G401 (cell line): ENCODE measurements around the gene SLC16A8. TPM values are rescaled to one million over a fixed set of nuclear protein-coding genes. Genes with fewer than 3 reads are reported as not detected.
A peak's percentile ranks its signal among the peaks of the same experiment; 100 is the strongest.

Source experiments
- DNase-seq: peaks from one replicate; pipeline ENCODE4 v3.0.0-alpha.2; 2015; ENCODE audit warnings: low spot score
- in situ Hi-C: cut with HindIII; loops from 2 replicates; pipeline ENCODE4 v1.10.0; 2016; ENCODE audit warnings: low sequenced_read_pairs, mixed read lengths
- total RNA-seq: library from RNA; depleted of rRNA; stranded (reverse); fragments of >200 nt; shearing (Covaris generic); gene quantifications from 2 replicates; pipeline ENCODE4 v1.2.3, GENCODE V29; 2014

Gene SLC16A8
- total RNA-seq, 1 experiment from 2014 or later = not detected

DNA sequence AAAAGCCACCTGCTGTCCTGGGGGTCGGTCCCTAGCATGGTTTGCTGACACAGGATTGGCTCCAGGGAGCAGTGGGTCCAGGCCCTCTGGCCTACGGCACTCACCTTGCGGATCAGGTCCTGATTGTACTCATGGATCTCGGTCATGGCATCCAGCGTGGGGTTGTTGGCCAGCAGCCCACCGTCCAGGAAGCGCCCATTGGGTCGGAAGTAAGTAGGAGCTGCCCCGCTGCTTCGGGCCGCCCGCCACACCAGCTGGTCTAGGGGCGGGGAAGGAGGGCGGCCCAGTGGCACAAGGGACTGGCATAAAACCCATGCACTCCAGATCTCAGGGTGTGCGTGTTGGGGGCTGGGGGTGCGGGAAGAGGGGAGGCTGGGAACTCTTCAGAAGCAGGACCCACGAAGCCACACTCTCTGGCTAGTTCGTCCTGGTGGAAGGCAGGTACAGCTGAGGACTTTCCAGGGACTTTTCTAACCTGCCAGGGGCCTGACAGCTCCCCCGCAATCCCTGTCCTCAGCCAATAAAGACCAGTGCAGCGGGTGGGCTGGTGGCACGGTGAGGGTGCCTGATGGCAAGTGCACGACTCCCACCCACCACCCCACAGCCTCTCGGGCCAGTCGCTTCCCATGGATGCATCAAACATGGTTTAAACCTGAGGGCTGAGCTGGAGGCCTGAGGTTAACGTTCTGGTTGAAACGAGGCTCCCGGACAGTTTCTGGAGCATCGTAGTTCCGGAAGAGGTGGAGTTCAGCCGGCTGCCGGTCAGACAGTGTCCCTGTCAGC is 31.6 kb upstream of the SLC16A8 start:
- peak; percentile 68 for DNase-seq
- in situ Hi-C loops = loop anchor here (25.0 kb wide), 1 partner anchor 147 kb away; the partner anchor contains the start of gene TMEM184B

DNA sequence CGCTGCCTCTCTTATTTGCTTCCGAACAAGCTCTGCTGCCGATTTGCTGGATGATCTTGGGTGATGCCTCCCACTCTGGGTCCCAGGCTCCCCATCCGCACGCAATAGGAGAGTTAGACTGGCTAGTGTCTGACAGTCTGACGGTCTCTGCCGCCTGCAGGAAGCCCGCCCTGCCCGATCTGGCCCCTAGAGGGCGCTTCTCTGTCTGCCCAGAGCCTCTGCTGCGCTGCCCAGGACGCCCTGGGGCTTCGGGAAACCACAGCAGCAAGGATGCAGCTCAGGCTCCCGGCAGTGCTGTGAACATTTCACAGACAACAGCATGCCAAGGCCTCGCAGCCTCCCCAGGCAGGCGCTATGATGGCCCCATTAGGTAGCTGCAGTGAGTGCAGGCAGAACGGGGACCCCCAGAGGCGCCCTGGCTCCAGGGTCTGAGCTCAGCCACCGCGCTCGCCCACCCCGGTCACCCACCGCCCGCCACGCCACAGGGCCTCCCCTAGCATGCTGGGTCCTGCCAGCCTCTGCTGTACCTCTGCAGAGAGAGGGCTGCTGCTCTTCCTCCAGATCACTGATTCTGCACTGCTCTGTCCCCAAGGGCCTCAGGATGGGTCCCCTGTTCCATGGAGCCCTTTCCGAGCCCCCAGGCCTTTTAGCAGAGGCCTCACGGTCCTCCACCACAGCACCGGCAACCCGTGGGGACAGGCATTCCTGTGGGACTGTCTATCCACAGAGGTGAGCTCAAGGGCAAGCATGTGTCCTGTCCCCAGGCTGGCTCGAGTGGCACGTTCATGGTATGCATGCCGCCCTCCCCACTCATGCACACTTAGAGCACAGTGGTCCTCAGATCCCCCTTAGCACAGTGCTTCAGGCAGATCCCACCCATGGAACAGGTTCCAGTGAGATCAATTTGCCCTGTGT is 30.8 kb upstream of the SLC16A8 start:
- in situ Hi-C loops = loop anchor here (25.0 kb wide), 1 partner anchor 148 kb away; the partner anchor contains the start of gene TMEM184B

DNA sequence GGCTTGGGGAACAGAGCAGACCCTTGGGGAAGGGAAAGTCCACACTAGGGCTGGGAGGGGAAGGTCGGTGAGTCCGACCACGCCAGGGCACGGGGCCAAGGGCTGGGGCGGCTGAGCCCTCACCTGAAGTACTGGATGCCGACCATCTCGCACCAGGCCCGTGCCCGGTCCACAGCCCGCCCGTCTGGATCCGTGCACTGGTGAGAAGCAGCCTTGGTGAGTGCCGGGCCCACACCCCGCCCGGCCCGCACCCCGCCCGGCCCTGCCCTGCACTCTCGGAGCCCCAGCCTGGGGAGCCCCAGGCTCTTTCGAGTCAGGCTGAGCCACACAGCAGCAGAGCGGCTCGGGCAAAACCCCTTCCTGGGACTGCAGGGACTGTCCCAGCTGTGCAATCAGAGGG is 28.4 kb upstream of the SLC16A8 start:
- in situ Hi-C loops = loop anchor here (25.0 kb wide), 1 partner anchor 150 kb away; the partner anchor contains the start of gene TMEM184B
- no peak for DNase-seq

More for the DNA sequence above, 30.8 kb upstream of the SLC16A8 start:
- peak; percentile 86 for DNase-seq

DNA sequence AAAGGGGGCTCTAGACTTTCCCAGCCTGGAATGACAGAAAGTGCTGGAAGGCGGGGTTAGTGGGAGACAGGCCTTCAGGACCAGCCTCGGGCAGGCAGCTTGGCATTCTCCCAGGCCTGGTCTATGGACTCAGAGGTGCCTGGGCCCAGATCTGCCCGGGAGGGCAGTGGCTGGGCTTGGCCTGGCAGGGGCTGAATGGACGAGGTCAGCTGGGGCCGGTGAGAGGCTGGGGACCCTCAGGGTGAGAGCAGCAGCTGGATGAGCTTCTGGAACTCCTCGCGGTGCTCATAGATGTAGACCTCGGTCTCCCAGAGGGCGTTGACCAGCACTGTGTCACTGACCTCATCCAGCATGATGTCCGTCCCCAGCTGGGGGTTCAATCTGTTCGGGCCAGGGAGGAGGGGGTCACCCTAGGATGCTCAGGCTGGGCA is 28.0 kb upstream of the SLC16A8 start:
- DNase-seq = no peak
- in situ Hi-C loops = loop anchor here (25.0 kb wide), 1 partner anchor 150 kb away; the partner anchor contains the start of gene TMEM184B

DNA sequence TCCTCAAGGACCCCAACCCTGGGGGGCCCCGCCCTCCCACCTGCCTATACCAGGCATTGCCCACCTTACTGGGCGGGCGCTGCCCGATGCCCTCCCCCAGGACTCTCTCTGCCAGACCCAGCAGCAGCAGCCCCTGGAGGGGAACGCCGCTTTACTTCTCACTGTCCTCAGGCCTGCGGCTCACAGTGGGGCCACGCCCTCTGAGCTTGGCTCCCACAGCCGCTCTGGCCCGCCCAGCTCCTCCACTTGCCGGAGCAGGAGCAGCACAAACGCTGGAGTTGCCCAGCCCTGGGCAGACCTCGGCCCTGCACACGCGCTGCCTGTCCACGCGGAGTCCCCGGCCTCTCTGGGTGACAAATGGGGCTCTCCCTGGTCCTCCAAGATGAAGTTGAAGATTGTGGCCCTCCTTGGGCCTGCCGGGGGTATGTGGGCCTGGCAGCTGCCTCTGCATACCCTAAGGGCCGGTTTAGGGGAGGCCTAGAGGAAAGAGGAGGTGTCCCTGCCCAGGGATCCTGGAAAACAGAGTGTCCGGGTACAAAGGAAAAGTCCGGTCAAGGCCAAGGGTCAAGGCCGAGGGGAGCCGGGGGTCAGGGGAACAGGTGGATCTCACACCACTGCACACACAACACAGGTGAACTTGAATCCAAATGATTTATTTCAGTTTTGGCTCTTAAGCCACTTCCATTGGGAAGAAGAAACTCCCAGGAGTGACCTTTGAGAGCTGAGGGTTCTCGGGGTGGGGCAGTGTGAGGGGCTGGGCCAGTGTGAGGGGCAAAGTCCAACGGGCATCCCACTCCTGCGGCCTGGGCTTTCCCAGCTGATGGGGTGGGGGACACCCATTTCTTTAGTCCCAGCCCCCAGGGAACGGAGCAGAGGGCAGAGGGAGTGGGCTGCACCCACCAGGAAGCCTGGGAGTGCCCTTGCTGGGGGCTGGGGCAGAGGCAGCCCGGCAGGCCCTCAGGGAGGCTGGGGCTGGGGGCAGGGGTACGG is 27.2 kb upstream of the SLC16A8 start:
- no peak for DNase-seq
- in situ Hi-C loops = loop anchor here (25.0 kb wide), 1 partner anchor 151 kb away; the partner anchor contains the start of gene TMEM184B

DNA sequence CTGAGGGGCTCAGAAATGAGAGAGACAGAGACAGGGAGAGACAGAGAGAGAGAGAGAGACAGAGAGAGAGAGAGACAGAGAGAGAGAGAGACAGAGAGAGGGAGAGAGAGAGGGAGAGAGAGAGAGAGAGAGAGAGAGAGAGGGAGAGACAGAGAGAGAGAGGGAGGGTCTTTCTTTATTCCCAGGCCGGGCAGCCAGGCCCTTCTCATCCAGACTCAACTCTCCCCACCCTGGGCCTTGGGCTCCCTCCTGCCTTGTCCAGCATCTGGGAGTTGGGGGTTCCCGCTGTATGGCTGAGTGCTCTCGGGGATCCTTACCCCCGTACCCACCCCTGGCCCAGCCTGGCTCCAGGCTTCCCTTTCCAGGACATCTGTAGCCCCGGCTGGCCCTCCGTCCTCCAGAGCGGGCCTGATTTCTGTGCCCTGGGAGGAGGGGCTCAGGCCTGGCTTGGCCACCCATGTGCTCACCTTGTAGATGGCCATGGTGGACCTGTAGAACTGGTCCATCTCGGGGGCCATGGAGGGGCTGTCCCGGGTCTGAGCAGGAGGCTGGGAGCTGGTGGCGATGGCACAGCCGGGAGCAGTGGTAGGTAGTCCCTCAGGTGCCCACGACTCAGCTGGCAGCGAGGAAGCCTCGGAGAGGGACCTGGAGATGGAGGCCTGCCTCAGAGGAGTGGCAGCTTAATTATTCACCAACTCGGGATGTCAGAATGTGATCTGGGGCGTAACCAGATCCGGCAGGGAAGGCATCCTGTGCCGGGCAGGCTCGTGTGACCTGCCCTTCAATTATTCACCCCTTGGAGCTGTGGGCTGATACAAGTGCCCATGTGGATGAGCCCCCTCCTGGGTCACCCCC is 26.3 kb upstream of the SLC16A8 start, which contains the start of gene BAIAP2L2:
Gene BAIAP2L2, minus strand, starts transcription at position 677 of the 855 bp plus-strand sequence. Its CDS starts 159 bp downstream, at position 518.
- DNase-seq = no peak
- in situ Hi-C loops = loop anchor here (25.0 kb wide), 1 partner anchor 152 kb away; the partner anchor contains the start of gene TMEM184B

DNA sequence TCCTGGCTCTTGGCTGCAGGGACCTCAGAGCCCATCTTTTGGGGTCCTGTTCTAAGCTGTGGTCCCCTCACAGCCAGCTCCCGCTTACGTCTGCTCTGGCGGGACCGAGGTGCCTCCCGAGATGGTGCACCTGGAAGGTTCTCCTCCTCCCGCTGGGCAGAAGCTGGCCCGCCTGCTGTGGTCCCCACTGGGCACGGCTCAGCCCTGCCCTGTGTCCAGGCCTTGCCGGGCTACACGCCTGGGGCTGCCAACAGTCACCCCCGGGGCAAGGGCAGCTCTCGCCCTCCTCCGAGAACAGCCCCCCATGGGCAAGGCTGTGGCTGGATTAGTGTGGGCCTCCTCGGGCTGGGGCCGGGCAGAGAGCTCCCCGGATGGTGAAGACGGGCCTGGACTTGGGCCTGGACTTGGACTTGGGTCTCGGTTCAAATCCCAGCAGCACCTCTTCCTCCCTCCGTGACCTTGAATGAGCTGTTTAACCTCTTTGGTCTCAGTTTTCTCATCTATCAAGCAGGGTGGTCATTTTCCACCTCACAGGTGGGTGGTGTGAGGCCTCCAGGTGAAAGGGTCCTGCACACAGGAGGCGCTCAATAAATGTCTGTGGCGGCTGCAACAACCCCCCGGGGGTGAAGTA is 25.5 kb upstream of the SLC16A8 start:
- DNase-seq = no peak

DNA sequence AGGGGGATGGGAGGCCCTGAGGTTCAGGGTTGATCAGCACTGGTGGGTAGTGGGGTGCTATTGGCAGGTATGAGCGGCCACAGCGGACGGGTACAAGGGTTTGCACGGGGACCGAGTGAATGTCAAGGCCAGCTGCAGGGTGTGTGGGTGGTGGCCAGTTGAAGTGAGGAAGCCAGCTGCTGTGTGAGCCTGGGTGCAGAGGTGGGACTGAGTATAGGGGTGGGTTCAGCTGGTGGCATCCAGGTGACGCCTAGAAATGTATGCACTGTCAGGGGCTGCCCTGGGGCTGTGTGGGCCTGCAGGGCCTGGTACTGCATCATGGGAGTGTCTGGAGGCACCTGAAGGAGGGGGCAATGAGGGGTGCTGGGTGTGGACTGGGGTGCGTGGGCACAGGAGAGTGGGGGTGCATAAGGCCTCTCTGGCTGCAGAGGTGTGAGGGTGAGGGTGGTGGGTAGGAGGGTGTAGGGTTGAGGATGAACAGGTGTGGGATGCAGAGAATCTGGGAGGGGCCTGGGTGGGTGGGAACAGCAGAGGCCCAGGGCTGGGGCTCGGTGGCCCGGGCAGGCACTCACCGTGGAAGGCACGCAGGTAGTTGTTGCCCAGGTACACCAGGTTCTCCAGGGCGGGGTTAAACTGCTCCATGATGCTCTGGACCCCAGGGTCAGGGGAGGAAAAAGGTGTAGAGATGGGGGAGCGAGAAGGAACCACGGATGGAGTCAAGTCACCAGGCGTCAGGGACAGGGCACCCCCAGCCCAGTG is 24.8 kb upstream of the SLC16A8 start:
- DNase-seq = no peak
- in situ Hi-C loops = loop anchor here (25.0 kb wide), 1 partner anchor 154 kb away; the partner anchor contains the start of gene TMEM184B

More for the DNA sequence above, 25.5 kb upstream of the SLC16A8 start:
- in situ Hi-C loops = loop anchor here (25.0 kb wide), 1 partner anchor 153 kb away; the partner anchor contains the start of gene TMEM184B

DNA sequence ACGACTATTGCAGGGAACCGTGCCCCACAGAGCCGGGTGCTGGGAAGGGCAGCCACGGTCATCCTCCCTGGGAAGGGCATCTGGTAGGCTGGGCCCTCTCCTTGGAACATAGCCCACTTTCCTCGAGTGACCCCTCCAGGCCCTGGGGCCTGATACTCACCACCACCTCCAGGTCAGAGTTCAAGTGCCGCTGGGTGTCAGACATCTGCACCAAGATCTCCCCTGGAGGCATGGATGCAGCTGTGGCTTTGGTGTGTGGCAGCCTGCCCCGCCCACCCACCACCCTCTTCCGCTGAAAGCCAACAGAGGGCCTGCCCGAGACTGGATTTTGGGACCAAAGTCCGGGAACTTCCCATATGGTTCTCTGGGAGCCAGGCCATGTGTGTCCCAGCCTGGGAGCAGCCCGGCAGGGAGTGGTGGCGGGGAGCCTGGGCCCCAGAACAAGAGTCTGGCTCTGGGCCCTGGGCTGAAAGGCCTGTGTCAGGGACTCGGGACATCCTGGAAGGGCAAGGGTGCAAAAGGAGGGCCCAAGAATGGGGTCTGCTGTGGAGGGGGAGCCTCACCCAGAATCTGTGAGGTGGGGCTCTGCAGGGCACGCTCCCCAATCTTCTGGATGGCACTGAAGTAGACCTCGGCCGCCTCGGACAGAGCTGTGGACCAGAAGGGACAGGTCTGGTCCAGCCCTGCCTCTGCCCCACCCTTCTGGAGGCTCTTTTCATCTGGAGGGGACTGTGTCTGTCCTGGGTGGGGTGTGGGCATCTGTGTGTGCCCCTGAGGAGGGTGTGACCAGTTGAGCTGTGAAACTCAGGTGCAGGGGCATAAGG is 23.9 kb upstream of the SLC16A8 start:
- in situ Hi-C loops = loop anchor here (25.0 kb wide), 1 partner anchor 154 kb away; the partner anchor contains the start of gene TMEM184B
- DNase-seq = peak; percentile 40

DNA sequence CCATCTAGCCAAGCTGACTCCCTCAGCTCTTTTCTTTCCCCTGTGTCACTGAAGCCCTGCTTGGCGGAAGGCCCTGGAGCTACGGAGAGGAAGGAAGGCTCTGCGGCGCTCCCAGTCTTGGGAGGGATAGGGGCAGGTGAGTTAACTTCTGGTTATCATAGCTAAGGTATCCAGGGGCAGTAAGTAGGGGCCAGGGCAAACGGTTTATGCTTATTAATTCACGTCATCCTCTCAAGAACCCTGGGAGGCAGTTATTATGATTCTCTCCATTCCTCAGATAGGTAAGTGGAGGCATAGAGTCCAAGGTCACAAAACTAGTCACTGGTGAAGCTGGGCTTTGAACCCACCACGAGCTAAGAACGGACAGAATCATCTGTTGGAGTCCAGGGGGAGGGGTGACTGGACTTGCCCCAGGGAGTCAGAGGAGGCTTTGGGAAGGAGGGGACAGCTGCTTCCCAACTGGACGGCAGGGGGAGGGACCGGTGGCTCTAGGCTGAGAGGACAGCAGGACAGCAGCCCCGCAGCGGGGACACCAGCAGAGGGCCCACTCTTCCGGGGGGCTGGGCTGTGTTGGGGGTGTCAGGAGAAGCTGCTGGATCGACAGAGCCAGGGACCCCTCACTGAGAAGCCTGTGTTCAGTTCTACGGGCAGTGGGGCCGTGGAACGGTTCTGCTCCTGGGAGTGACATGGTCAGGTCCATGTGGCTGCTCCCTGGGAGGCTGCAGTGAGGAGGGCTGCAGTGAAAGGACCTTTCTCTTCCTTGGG is 23.0 kb upstream of the SLC16A8 start:
- in situ Hi-C loops = loop anchor here (25.0 kb wide), 1 partner anchor 155 kb away; the partner anchor contains the start of gene TMEM184B
- DNase-seq = no peak

DNA sequence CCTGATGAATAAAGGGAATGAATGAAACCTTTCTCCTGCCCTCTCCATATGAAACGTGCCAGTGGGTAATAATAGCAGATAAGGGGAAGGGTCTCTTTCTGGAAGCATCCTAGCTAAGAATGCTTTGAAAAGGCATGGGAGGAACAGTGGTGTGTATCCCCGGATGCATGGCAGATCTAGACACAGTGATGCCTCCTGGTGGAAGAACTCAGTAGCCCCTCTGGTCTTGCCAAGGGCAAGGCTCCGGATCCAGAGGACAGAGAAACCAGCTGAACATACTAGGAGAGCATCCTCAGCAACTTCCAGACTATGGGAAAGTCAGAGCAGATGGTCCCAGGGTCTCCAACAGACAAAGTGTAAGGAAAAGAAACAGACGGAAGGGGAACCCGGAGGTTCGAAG is 20.1 kb upstream of the SLC16A8 start:
- in situ Hi-C loops = loop anchor here (25.0 kb wide), 1 partner anchor 158 kb away; the partner anchor contains the start of gene TMEM184B
- peak; percentile 18 for DNase-seq

DNA sequence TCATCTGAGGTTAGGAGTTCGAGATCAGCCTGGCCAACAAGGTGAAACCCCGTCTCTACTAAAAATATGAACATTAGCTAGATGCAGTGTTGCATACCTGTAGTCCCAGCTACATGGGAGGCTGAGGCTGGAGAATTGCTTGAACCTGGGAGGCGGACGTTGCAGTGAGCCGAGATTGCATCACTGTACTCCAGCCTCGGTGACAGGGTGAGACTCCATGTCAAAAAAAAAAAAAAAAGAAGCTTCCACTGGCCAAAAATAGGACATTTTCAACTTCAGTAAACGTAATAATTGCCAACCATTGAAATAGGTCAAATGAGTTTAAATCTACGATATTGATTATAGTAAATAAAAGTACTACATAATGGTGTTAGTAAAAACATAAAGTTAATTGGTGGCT is 19.7 kb upstream of the SLC16A8 start:
- no peak for DNase-seq
- in situ Hi-C loops = loop anchor here (25.0 kb wide), 1 partner anchor 159 kb away; the partner anchor contains the start of gene TMEM184B

DNA sequence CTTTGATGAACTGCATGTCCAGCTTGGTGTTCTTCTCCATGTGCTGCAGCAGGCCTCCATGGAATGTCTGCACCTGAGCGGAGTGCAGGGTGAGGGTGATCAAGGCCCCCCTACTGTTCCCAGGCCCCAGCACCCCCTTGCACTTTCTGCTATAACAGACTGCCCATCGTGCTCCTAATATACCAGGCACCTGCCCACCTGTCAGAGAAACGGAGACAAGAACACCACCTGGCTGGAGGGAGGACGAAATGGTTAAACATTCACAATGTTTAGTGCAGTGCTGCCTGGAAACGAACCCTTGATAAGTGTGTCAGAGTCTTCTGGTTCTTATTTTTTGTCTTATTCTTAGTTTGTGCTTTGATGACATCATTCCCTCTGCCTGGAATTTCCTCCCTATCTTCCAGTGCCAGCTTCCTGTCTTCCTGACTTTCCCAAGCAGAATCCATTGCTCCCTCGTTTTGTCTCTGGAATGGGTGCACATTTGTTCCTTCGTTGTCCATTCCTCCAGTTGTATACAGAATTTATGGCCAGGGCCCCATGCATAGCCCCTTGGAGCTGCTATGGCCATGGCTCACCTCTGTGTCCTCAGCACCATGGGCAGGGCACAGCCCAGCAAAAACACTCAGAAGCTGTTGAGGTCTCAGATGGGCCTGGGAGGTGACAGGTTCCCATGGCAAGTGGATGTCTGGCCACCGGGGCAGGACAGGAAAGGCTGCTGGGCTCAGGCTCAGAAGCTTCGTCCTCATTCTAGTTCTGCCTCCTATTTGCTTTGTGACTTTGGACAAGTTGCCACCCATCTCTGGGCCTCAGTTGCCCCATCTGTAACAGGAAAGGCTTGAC is 14.6 kb upstream of the SLC16A8 start:
- in situ Hi-C loops = no loop called here
- no peak for DNase-seq
